Suppressor macrophage (primary cell): ENCODE measurements around the gene HK3.

ENCODE experiments used
- DNase-seq, 4 experiments: peaks; one replicate each; pipeline ENCODE4 v3.0.0-alpha.2; 2020 to 2022

The HK3 gene

DNA sequence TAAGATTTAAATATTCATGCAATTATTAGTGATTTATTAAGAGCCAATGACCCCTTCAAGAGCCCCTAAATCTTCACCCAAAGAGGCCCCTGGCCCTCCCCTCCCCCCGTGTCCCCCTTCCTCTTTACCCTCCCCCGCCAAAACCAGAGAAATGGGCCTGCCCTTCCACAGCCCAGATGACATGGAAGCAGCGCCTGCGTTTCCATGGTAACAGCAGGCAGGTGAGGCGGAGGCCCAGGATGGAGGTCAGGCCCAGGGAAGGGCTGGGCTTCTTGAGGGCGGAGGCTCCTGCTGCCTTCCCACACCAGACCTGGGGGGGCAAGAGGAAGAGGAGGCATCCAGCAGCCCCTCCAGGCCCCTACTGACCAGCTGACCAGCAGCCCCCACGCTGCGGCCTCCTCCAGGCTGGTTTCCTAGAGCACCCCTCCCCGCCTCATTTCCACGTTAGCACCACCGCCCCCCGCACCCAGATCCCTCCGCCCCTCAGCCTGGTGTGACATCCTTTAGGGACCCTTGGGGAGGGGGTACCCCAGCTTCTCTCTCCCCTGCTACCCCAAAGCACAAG lies 51.3 kb downstream of the HK3 start:
- DNase-seq = no peak

DNA sequence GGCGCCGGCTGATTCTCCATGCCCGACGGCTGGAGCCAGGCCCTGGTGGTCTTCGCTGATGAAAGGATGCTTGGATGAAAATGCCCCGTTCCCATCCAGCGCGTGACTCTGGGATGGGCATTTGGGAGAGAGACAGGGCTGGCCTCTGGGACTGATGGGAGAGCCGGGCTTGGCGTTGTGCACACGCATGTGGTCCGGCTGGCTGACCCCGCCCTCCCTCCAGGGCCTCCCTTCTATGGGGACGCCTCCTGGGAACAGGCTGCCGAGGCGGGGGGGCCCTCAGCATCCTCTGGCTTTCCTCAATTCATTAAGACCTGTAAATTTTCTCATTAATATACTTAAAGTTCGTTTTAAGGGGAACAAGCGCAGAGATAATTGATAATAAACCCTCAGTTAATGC lies 52.0 kb downstream of the HK3 start:
- DNase-seq = no peak

DNA sequence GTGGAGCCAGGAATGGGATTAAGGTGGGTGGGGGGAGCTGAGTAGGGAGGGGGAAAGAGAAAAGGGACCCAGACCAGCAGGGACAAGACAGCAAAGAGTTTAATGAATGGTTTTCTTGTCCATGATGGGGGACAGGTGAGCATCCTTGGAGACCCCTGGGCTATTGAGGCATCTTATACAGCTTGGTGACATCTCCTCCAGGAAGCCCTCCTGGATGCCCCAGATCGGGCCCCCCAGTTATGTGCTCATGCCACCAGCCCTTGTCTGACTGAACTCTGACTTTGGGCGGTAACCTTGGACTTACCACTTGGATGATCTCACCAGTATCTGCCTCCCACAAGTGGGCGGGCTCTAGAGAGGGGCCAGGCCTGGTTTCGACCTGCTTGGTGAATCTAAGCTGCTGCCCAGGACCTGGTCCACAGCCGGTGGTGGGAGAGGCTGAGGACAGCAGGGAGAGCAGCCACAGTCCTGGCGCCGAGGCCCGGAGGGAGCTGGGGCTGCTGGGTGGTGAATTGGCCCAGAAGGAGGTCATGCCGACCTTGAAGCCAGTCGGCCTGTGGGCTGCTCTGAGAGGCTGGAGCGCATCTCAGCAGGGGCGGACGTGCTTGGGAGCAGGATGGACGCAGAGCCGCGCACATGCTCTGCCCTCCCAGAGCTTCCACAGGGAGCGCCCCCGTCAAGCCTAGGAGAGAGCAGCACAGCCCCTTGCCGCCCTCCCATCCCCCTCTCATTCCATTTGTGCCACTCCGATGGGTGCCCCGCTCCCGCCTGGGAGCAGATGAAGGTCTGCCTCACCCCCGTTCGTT lies 52.6 kb downstream of the HK3 start:
- DNase-seq = peak in 1 of 4 experiments; percentile 20

DNA sequence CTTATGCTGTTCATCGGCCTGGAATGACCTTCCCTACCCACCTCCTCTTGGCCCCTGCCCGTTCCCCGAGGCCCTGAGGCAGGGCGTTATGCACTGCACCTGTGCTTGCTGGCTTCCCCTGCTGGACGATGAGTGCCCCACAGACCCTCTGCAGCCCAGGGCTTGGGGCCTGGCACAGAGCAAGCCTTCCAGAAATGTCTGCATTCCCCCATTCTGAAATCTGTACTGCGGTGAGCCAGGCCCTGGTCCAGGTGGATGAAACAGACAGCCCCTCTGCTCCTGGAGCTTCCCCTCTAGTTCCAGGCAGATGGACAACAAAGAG lies 53.8 kb downstream of the HK3 start:
- no peak for DNase-seq

DNA sequence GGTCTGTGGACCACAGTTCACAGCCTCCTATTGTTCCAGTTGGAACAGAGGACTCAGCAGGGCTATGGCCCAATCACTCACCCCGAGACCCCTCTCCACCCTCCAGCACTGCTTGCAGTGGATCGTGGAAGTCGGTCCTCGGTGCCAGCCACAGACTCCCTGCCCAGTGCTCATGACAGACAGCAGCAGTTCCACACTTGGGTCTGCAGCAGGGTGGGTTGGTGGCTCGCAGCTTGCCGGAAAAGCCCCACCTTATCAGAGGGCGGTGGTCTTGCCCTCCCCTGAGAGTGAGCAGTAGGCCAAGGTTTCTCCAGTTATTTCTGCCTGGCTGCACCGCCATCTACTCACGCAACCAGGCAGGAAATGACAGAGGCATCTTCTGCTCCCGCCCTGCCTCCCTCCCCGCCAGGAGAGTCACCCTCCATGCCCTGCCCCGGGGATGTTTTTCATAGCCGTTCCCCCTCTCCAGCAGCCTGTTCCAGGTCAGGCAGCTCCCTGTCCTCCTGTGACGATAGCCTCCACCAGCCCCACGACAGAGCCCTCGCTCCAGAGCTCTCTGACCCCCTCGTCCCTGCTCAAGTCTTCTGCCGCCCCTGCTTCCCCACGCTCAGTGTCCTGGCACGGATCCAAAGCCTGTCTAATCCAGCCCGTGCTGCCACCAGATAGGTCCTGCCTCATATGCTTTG lies 54.3 kb downstream of the HK3 start:
- DNase-seq = no peak

DNA sequence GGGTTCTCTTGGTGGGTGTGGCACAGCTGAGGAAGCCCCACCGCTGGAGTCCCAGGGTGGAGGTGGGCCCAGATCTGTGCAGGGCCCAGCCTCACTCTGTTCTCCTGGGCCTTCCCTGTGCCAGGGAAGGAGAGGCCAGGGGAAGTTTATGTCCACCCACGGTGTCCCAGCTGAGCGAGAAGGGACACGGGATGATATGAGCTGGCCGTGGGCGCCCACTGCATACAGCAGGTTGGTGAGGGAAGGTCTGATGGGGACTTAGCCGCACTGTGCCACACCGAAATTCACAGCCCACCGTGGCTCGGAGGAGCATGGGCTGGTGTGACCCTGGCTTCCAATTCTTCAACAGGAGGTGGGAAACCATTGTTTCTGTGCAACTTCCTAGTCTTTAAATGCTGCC lies 54.9 kb downstream of the HK3 start:
- DNase-seq = peak in 2 of 4 experiments; percentile 23 to 32

DNA sequence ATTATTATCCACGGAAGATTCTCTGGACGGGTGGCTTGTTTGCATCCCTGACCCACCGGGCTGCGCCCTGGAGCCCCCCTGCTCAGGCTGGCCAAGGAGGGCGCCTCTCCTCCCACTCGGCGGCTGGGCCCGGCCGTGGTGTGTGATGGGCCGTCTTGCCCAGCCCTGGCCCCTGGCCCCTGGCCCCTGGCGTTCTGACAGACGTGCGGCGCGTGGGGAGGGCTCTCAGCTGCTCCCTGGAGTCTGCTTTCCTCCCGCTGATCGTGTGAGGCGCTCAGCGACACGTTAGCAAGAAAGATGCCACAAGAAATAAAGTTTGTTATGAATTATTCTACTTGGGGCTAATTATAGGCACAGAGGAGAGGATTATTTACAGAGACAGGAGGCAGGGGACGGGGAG lies 55.5 kb downstream of the HK3 start:
- DNase-seq = no peak

DNA sequence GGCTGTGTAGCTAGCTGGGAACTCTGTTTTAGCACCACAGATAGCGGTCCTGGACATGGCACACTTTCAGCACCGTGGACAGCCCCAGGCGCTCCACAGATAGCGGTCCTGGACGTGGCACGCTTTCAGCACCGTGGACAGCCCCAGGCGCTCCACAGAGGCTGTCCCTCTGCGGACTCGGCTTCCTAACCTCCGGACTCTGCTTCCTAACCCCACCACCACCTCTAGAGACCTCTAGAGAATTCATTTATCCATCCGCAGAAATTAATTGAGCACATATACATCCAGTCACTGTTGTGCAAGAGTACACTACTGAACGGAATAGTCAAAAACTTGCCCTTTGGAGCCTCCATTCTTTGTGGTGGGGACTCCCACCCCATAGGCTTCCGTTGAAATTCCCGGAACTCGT lies 61.4 kb downstream of the HK3 start:
- peak; percentile 88 to 95 (median 90) for DNase-seq

DNA sequence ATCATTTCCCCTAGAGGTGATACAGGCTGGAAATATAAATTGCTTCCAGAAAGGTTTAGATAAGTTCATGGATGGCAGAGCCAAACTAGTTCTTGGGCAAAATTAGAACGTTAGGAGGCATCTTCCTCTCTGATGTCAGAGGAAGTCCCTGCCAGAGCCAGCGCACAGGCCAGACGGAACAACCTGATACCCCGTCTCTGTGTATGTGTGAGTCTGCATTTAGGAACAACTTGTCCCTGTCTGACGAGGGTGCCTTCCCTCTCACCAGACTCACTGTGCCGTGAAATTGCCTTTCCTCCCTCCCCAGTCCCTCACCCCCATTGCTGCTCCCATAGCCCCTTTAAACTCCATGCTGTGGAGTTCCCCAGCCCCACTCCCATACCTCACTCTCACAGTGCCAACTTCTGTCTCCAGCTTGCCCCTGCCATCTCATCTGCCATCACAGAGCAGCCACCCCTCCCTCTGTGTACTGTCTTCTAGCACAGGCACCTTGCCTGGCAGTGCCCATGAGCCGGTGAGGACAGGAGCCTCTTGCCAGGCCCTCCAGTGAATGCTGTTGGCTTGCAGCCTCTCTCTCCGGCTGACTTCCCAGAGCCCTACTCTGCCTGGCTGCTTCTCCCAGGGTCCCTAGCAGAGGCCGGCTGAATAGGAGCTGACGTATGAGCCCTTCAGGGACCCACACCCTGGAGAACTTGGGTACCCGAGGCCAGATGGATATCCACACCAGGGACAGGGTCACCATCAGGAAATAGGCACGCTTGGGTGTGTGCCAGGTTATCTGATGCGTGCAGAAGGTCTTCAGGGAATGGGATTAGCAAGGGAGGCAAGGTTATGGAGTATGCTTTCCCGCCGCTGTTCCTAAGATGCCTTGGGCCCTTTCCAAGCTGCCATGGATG lies 62.1 kb downstream of the HK3 start:
- no peak for DNase-seq

DNA sequence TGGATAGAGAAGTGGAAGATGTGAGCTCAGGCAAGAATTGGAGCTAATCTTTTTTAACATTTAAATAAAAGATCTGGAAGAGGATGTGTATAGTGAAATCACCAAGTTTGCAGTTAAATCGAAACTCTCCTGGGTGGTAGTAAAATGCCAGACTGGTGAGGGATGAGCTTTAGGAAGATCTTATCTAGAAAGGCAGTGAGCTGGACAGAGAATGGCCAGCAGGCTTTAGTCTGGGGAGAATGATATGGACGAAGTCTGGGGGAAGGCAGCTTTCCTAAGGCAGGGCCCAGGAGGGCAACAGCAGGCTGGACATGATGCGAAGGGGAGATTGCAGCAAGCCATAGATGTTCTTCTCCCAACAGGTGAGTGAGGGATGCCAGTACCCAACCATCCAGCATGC lies 63.2 kb downstream of the HK3 start:
- no peak for DNase-seq

DNA sequence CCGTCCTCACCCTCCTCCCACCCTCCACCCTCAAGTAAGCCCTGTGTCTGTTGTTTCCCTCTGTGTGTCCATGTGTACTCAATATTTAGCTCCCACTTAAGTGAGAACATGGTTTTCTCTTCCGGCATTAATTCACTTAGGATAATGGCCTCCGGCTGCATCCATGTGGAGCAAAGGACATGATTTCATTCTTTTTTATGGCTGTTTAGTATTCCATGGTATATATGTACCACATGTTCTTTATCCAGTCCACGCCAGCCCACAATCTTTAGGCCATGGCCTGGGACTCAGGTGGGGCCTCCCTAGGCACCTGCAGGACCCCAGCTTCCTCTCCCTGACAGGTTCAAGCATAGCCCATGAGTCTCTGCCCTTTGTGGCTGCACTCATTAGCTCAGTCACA lies 65.9 kb downstream of the HK3 start:
- no peak for DNase-seq

DNA sequence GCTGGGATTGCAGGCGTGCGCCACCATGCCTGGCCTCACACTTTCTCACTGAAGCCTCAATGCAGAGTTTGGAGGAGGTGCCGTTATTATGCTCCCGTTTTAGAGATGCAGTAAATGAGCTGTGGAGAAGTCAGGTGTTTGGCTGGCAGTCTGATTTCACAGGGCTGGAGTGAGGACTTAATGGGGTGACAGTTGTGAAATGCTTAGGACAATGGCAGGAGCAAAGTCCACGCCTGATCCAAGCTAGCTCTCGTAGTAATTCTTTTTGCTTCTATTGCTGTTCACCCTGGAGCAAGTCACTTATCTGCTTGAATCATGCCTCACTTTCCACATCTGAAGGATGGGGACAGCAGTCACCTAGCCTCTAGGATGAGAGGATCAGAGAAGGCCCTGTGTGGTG lies 67.0 kb downstream of the HK3 start:
- DNase-seq = no peak

DNA sequence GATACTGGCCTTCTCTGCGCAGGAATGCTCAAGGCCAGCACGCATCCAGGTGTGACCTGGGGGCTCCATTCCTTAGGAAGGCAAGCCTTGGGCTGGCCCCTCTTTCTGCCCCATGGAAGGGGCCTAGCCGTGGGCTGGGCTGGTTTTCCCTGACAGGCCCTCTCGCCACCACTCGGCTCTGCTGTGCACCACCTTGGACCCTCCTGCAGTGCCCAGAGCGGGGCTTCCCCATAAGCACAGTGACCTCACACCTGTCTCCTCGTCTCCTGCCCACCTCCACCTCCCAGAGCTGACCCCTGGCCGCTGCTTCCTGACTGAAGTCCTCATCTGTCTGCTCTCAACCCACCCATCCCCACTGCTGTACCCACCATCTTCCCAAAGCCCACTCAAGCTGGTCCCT lies 67.7 kb downstream of the HK3 start:
- DNase-seq = no peak

DNA sequence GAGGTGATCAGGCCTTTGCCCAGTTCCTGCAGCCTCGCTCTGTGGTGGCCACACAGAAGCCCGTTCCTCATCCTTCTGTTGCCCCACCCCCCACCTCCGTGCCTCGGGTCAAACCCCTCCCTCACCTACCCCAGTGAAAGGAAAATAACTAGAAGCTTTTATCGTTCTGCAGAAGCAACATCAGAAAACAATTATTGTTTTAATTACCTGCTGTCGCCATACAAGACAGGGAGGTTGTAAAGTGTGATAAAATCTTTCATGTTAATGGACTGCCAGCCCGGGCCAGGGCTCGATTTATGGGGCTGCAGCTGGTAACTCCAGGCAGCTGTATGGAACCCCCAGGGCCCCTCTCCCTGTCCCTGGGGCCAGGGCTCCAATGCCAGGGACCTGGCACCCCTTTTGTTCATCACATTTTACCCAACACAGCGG lies 68.1 kb downstream of the HK3 start:
- DNase-seq = no peak
